OCI-LY7 (cell line): ENCODE data around the gene C16orf74. TPM values are rescaled to one million over a fixed set of nuclear protein-coding genes. Genes with fewer than 3 reads are reported as not detected.

Experiments
- BruUV-seq: library from RNA; stranded (reverse); fragments of 400-500 nt; replicated peaks from 2 replicates; lab custom pipeline; 2021; lab: Mats Ljungman, UMichigan
- CTCF ChIA-PET: fragments of 300-600 bp; sonication (Branson Sonifier 250); formaldehyde crosslinking; loops from one replicate; lab custom pipeline; 2022; ENCODE audit warnings: antibody characterized with exemption; ENCODE audit not compliant: unreplicated experiment; lab: Charles Lee
- POLR2A ChIA-PET: fragments of 300-600 bp; sonication (Branson Sonifier 250); formaldehyde crosslinking; loops from one replicate; lab custom pipeline; 2022; ENCODE audit warnings: antibody characterized with exemption; lab: Charles Lee
- DNase-seq: peaks from one replicate; pipeline ENCODE4 v3.0.0-alpha.2; 2015; ENCODE audit warnings: low spot score
- H2AFZ ChIP-seq: fragments of 200-600 bp; sonication (generic), shearing (Covaris generic); 2 replicates; pipeline ENCODE4 v1.6.1; 2014; ENCODE audit warnings: mild to moderate bottlenecking, antibody characterized with exemption, low read length, moderate library complexity
- H3K27ac ChIP-seq: fragments of 200-600 bp; sonication (generic); 2 replicates; pipeline ENCODE4 v1.5.1; 2014; ENCODE audit warnings: mixed run types, low read depth, mild to moderate bottlenecking, moderate library complexity, low read length, inconsistent platforms; ENCODE audit not compliant: poor library complexity, severe bottlenecking
- H3K36me3 ChIP-seq: fragments of 200-600 bp; sonication (generic); 2 replicates; pipeline ENCODE4 v1.6.1; 2014; ENCODE audit warnings: mild to moderate bottlenecking, antibody characterized with exemption, low read length, moderate library complexity, mixed read lengths; ENCODE audit not compliant: insufficient read depth
- H3K4me1 ChIP-seq: fragments of 200-600 bp; sonication (generic); 2 replicates; pipeline ENCODE4 v1.5.1; 2014; ENCODE audit warnings: mild to moderate bottlenecking, low read length; ENCODE audit not compliant: insufficient read depth, poor library complexity, severe bottlenecking
- H3K4me2 ChIP-seq: fragments of 200-600 bp; sonication (generic); 2 replicates; pipeline ENCODE4 v1.6.1; 2014; ENCODE audit warnings: mild to moderate bottlenecking, low read length
- H3K4me3 ChIP-seq: fragments of 200-600 bp; sonication (generic); 2 replicates; pipeline ENCODE4 v1.5.1; 2014; ENCODE audit warnings: mild to moderate bottlenecking, low read depth, low read length; ENCODE audit not compliant: poor library complexity, severe bottlenecking
- H3K79me2 ChIP-seq: fragments of 200-600 bp; sonication (generic); 2 replicates; pipeline ENCODE4 v1.6.1; 2016; ENCODE audit warnings: low read depth, mild to moderate bottlenecking, low read length, moderate library complexity, mixed read lengths; ENCODE audit not compliant: insufficient read depth
- H3K9me2 ChIP-seq: fragments of 200-600 bp; sonication (generic); 2 replicates; pipeline ENCODE4 v1.6.1; 2016; ENCODE audit warnings: mild to moderate bottlenecking, low read length, mixed read lengths; ENCODE audit not compliant: insufficient read depth
- H3K9me3 ChIP-seq: fragments of 200-600 bp; sonication (generic); 2 replicates; pipeline ENCODE4 v1.6.1; 2014; ENCODE audit warnings: mild to moderate bottlenecking, mixed run types, low read length, mixed read lengths
- H4K20me1 ChIP-seq: fragments of 200-600 bp; sonication (generic); 2 replicates; pipeline ENCODE4 v1.6.1; 2014; ENCODE audit warnings: mild to moderate bottlenecking, antibody characterized with exemption, low read length, moderate library complexity, mixed read lengths; ENCODE audit not compliant: insufficient read depth
- EZH2phosphoT487 ChIP-seq: fragments of 200-600 bp; sonication (generic); IDR thresholded peaks from 2 replicates; pipeline ENCODE4 v1.6.1; 2018; ENCODE audit warnings: low read depth, borderline replicate concordance, mild to moderate bottlenecking, mixed run types, antibody characterized with exemption, low read length, moderate library complexity, mixed read lengths
- intact Hi-C: fragments of 100-400 bp; cut with micrococcal nuclease; formaldehyde crosslinking; loops from one replicate; pipeline ENCODE4 v1.10.0; 2022; ENCODE audit not compliant: unreplicated experiment
- total RNA-seq, 2 experiments: library from RNA; depleted of rRNA in 1 of 2; stranded (reverse); fragments of >200 nt in 1 of 2; shearing (Covaris generic) in 1 of 2; gene quantifications; 2 replicates each; pipeline ENCODE4 v1.2.3, GENCODE V29; 2014 to 2022
- TF ChIP-seq, protein P1 (sequence below): fragments of 200-600 bp; sonication (generic); conservative IDR thresholded peaks from 2 replicates; pipeline ENCODE4 v1.5.1; 2014; ENCODE audit warnings: mild to moderate bottlenecking, antibody characterized with exemption, low read length, moderate library complexity, mixed read lengths

C16orf74 gene
- total RNA-seq, 2 experiments from 2014 or later = 6.8 to 9.7 TPM

DNA sequence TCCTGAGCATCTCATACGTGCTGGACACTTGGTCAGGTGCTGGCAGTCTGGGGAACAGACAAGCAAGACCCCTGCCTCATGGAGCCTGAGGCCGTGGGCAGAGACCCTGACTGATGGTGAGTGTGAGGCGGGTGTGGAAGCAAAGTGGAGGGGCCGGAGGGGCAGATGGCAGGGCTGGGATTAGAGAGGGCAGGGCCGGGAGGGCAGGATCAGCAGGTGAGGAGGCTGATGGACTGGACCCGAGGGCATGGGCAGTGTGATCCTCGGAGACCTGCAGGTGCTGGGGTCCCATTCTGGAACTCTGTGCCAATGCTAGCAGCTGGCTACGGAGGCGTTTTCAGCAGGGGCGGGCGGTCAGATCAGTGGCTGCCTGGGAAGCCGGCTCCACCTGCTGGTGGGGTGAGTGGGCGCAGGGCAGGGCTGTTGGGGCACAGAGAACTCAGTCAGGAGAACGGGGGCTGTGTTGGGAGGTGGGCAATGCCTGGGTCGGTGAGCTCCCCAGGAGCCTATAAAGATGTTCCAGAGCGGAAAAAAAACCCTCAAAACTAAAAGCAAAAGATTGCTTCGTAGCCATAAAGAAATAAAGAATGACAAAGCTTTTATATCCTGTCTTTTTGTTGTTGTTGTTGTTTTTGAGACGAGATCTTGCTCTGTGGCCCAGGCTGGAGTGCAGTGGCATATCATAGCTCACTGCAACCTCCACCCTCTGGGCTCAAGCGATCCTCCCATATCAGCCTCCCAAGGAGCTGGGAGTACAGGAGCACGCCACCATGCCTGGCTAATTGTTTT lies 8.9 kb upstream of the C16orf74 start:
- BruUV-seq = no TSS peak
- Histone ChIP-seq H3K27ac (peak overlapping the region; percentile 90), H3K9me3 (no peaks in the 10 kb centered on the region), H3K36me3 (no peaks in the 10 kb centered on the region), H3K4me3 (peak overlapping the region; percentile 46), H3K9me2 (no peaks in the 10 kb centered on the region), H3K4me1 (peaks cover 73% of the 10 kb centered on the region), H3K79me2 (no peaks in the 10 kb centered on the region), H2AFZ (peak overlapping the region; percentile 22; the same call in 1 of the 2 replicates), H3K4me2 (peak overlapping the region; percentile 61), H4K20me1 (no peaks in the 10 kb centered on the region)
- intact Hi-C loops = loop anchor here (1.0 to 10.0 kb wide), 4 partner anchors 39 to 455 kb away; partner anchors contain the start of genes COX4I1 and EMC8
- TF ChIP-seq, protein P1, sequence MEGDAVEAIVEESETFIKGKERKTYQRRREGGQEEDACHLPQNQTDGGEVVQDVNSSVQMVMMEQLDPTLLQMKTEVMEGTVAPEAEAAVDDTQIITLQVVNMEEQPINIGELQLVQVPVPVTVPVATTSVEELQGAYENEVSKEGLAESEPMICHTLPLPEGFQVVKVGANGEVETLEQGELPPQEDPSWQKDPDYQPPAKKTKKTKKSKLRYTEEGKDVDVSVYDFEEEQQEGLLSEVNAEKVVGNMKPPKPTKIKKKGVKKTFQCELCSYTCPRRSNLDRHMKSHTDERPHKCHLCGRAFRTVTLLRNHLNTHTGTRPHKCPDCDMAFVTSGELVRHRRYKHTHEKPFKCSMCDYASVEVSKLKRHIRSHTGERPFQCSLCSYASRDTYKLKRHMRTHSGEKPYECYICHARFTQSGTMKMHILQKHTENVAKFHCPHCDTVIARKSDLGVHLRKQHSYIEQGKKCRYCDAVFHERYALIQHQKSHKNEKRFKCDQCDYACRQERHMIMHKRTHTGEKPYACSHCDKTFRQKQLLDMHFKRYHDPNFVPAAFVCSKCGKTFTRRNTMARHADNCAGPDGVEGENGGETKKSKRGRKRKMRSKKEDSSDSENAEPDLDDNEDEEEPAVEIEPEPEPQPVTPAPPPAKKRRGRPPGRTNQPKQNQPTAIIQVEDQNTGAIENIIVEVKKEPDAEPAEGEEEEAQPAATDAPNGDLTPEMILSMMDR = peak; percentile 87
- TF ChIP-seq EZH2phosphoT487 = no peak
- ChIA-PET CTCF (no interaction called here), POLR2A (interaction anchor here (0.5 to 1.0 kb wide), 2 partner anchors 12 to 15 kb away, joined by 3 read pairs; no protein-coding TSS in a partner anchor)
- DNase-seq = peak; percentile 75

DNA sequence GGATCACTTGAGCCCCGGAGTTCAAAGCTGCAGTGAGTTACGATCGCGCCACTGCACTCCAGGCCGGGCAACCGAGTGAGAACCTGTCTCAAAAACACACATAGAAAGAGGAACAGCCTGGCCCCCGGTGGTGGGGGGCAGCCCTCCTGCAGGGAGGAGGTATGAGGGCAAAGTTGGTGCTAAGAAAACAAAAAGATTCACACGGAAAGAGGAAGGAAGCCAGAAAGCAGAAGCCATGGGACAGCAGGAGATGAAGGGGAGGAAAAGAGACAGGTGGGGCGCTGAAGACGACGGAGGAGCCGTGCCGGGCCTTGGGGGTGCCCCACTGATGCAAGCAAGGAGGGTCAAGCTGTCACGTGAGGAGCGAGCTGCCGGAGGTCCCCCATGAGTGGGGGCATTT lies 8.2 kb upstream of the C16orf74 start:
- peak overlapping the region; percentile 22; the same call in 1 of the 2 replicates for H2AFZ ChIP-seq

More for the DNA sequence above, 8.2 kb upstream of the C16orf74 start:
- ChIA-PET POLR2A (interaction anchor here (0.7 to 1.0 kb wide), 3 partner anchors 11 to 41 kb away, joined by 3 read pairs; no protein-coding TSS in a partner anchor), CTCF (no interaction called here)
- H4K20me1 ChIP-seq = no peaks in the 10 kb centered on the region
- peak overlapping the region; percentile 46 for H3K4me3 ChIP-seq
- no peaks in the 10 kb centered on the region for H3K36me3 ChIP-seq
- H3K9me3 ChIP-seq = no peaks in the 10 kb centered on the region
- H3K4me2 ChIP-seq = peak overlapping the region; percentile 61
- peaks cover 80% of the 10 kb centered on the region for H3K4me1 ChIP-seq
- DNase-seq = peak; percentile 84
- H3K9me2 ChIP-seq = no peaks in the 10 kb centered on the region
- TF ChIP-seq EZH2phosphoT487 = no peak
- TF ChIP-seq, protein P1 = no peak
- H3K79me2 ChIP-seq = no peaks in the 10 kb centered on the region
- H3K27ac ChIP-seq = peak overlapping the region; percentile 90
- BruUV-seq = no TSS peak
- intact Hi-C loops = loop anchor here (1.0 to 10.0 kb wide), 4 partner anchors 40 to 454 kb away; partner anchors contain the start of genes COX4I1 and EMC8
